Frontal cortex (tissue), 4 donors: Measurements from ENCODE around the gene BCAP31. TPM values are rescaled to one million over a fixed set of nuclear protein-coding genes. Genes with fewer than 3 reads are reported as not detected.
"Not testable (repeated sequence)": the region's sequence is repeated elsewhere in the genome, so short reads cannot be mapped to it uniquely, and the experiment has no call there.

Experiments used
- DNase-seq, 2 donors: peaks; one replicate each; pipeline ENCODE4 v3.0.0; 2012; ENCODE audit warnings: low spot score in 2 of 2
- FAIRE-seq: peaks from 2 replicates; lab custom pipeline; 2012; peaks lifted over from hg19 to GRCh38; lab: Jason Lieb, UNC
- total RNA-seq: library from RNA; depleted of rRNA; stranded (reverse); fragments of >200 nt; gene quantifications from one replicate; pipeline ENCODE4 v1.2.3, GENCODE V29; 2014
- donor health status: control.
- donor health status: control.
- donor health status: control.

BCAP31 gene
- total RNA-seq, 1 donor from 2014 or later, result 57.5 TPM

GRCh38 chrX:153763989-153764755 is 40.0 kb upstream of the BCAP31 start, which contains the start of gene PLXNB3:
Gene PLXNB3 (plus strand): TSS chrX:153764249. CDS start chrX:153765536, 1,287 bp downstream.
- no peak for FAIRE-seq

GRCh38 chrX:153763298-153763932 is 39.2 kb upstream of the BCAP31 start:
- FAIRE-seq, result no peak
- DNase-seq, result no peak

More at GRCh38 chrX:153763989-153764755, 40.0 kb upstream of the BCAP31 start, which contains the start of gene PLXNB3:
- DNase-seq, result peak; percentile 80 to 82

- DNase-seq, result no peak
- no peak for FAIRE-seq
Measured at GRCh38 chrX:153762626-153763173, 38.5 kb upstream of the BCAP31 start.

GRCh38 chrX:153761863-153762262 is 37.7 kb upstream of the BCAP31 start:
- FAIRE-seq, result no peak
- no peak for DNase-seq

GRCh38 chrX:153755136-153755535 is 30.9 kb upstream of the BCAP31 start:
- DNase-seq (no peak), FAIRE-seq (no peak)

GRCh38 chrX:153750127-153750774 is 26.1 kb upstream of the BCAP31 start:
- DNase-seq (no peak), FAIRE-seq (no peak)

GRCh38 chrX:153749017-153749416 is 24.8 kb upstream of the BCAP31 start:
- not testable (repeated sequence) for FAIRE-seq, DNase-seq

GRCh38 chrX:153746991-153747390 is 22.8 kb upstream of the BCAP31 start:
- FAIRE-seq, DNase-seq: not testable (repeated sequence)

GRCh38 chrX:153746359-153746758 is 22.2 kb upstream of the BCAP31 start:
- FAIRE-seq (no peak), DNase-seq (no peak)

- FAIRE-seq, result not testable (repeated sequence)
Measured at GRCh38 chrX:153745067-153745433, 20.9 kb upstream of the BCAP31 start.

GRCh38 chrX:153744210-153745066 is 20.3 kb upstream of the BCAP31 start:
- no peak for FAIRE-seq
- no peak for DNase-seq

More at GRCh38 chrX:153745067-153745433, 20.9 kb upstream of the BCAP31 start:
- DNase-seq, result not testable (repeated sequence)

- FAIRE-seq, DNase-seq: not testable (repeated sequence)
Measured at GRCh38 chrX:153743468-153744209, 19.5 kb upstream of the BCAP31 start.

- FAIRE-seq, DNase-seq: not testable (repeated sequence)
Measured at GRCh38 chrX:153742796-153743467, 18.7 kb upstream of the BCAP31 start.

- FAIRE-seq, DNase-seq: not testable (repeated sequence)
Measured at GRCh38 chrX:153742111-153742510, 17.9 kb upstream of the BCAP31 start.

- DNase-seq (no peak), FAIRE-seq (no peak)
Measured at GRCh38 chrX:153741446-153741845, 17.3 kb upstream of the BCAP31 start.

- DNase-seq (no peak), FAIRE-seq (no peak)
Measured at GRCh38 chrX:153740631-153741222, 16.5 kb upstream of the BCAP31 start.

- DNase-seq, result no peak
- no peak for FAIRE-seq
Measured at GRCh38 chrX:153739754-153740486, 15.7 kb upstream of the BCAP31 start.
